Activated naive CD4-positive, alpha-beta T cell treated with anti-CD3 and anti-CD28 coated beads for 36 hours (primary cell): Measurements from ENCODE around the gene DKK2. TPM values are rescaled to one million over a fixed set of nuclear protein-coding genes. Genes with fewer than 3 reads are reported as not detected.

Source experiments
- CTCF ChIA-PET: fragments of 350-600 bp; sonication (Branson Sonifier 250); formaldehyde crosslinking; loops from one replicate; lab custom pipeline; 2021; ENCODE audit warnings: antibody characterized with exemption; lab: Charles Lee
- DNase-seq: peaks from one replicate; pipeline ENCODE4 v3.0.0-alpha.2; 2020
- H3K27ac Mint-ChIP-seq: one replicate; pipeline ENCODE4 v1.8.0; 2021; ENCODE audit warnings: mild to moderate bottlenecking, mixed read lengths
- H3K27me3 Mint-ChIP-seq: one replicate; pipeline ENCODE4 v1.8.0; 2021; ENCODE audit warnings: low read depth, mixed read lengths
- H3K36me3 Mint-ChIP-seq: one replicate; pipeline ENCODE4 v1.8.0; 2021; ENCODE audit warnings: low read depth, mixed read lengths
- H3K4me1 Mint-ChIP-seq: one replicate; pipeline ENCODE4 v1.8.0; 2021; ENCODE audit warnings: low read depth, mixed read lengths
- H3K4me3 Mint-ChIP-seq: one replicate; pipeline ENCODE4 v1.8.0; 2021; ENCODE audit warnings: mild to moderate bottlenecking, moderate library complexity, mixed read lengths
- H3K9me3 Mint-ChIP-seq: one replicate; pipeline ENCODE4 v1.8.0; 2021; ENCODE audit warnings: mixed read lengths
- intact Hi-C: fragments of 100-400 bp; cut with micrococcal nuclease; formaldehyde crosslinking; loops from one replicate; pipeline ENCODE4 v1.15.1; 2023
- total RNA-seq, 2 experiments: library from RNA; stranded (reverse); gene quantifications; one replicate each; pipeline ENCODE4 v1.2.3, GENCODE V29; 2021

The DKK2 gene
- not detected for total RNA-seq

GRCh38 chr4:107035819-107036583, at the start of gene DKK2:
DKK2 (minus strand) TSS chr4:107036313; CDS start chr4:107035591, 722 bp downstream.
- H3K36me3 Mint-ChIP-seq, result no peaks in the 10 kb centered on the region
- H3K4me1 Mint-ChIP-seq, result peaks cover 27% of the 10 kb centered on the region
- intact Hi-C loops, result loop anchor here (2.0 kb wide), 1 partner anchor 147 kb away; no protein-coding TSS in a partner anchor
- H3K4me3 Mint-ChIP-seq, result peak within 1 kb of the TSS; percentile 48
- no peaks in the 10 kb centered on the region for H3K9me3 Mint-ChIP-seq
- peak; percentile 6 for DNase-seq
- CTCF ChIA-PET, result interaction anchor here (1.5 kb wide), 1 partner anchor 147 kb away, joined by 3 read pairs; no protein-coding TSS in a partner anchor
- H3K27me3 Mint-ChIP-seq, result peaks cover 63% of the 10 kb centered on the region
- no peak within 1 kb of the TSS for H3K27ac Mint-ChIP-seq

GRCh38 chr4:107077192-107077591, 41.1 kb upstream of the DKK2 start:
- Mint-ChIP-seq H3K27me3 (peaks cover 2% of the 10 kb centered on the region), H3K9me3 (no peaks in the 10 kb centered on the region), H3K4me1 (no peaks in the 10 kb centered on the region), H3K27ac (no peak overlapping the region), H3K4me3 (no peak overlapping the region), H3K36me3 (no peaks in the 10 kb centered on the region)
- CTCF ChIA-PET, result no interaction called here
- DNase-seq, result no peak
- intact Hi-C loops, result no loop called here

- Mint-ChIP-seq H3K36me3 (no peaks in the 10 kb centered on the region), H3K27me3 (peaks cover 2% of the 10 kb centered on the region), H3K9me3 (no peaks in the 10 kb centered on the region), H3K27ac (no peak overlapping the region), H3K4me3 (no peak overlapping the region), H3K4me1 (no peaks in the 10 kb centered on the region)
- intact Hi-C loops, result no loop called here
- no peak for DNase-seq
- CTCF ChIA-PET, result no interaction called here
Observed at GRCh38 chr4:107072836-107073736, 37.0 kb upstream of the DKK2 start.

GRCh38 chr4:107071108-107071507, 35.0 kb upstream of the DKK2 start:
- Mint-ChIP-seq H3K9me3 (no peaks in the 10 kb centered on the region), H3K27ac (no peak overlapping the region), H3K27me3 (peaks cover 2% of the 10 kb centered on the region), H3K4me3 (no peak overlapping the region), H3K4me1 (no peaks in the 10 kb centered on the region), H3K36me3 (no peaks in the 10 kb centered on the region)
- intact Hi-C loops, result no loop called here
- no peak for DNase-seq
- CTCF ChIA-PET, result no interaction called here

GRCh38 chr4:107069049-107069448, 32.9 kb upstream of the DKK2 start:
- DNase-seq, result no peak
- Mint-ChIP-seq H3K9me3 (no peaks in the 10 kb centered on the region), H3K27me3 (peaks cover 2% of the 10 kb centered on the region), H3K36me3 (no peaks in the 10 kb centered on the region), H3K4me3 (no peak overlapping the region), H3K27ac (no peak overlapping the region), H3K4me1 (no peaks in the 10 kb centered on the region)
- intact Hi-C loops, result no loop called here
- CTCF ChIA-PET, result no interaction called here

- no peaks in the 10 kb centered on the region for H3K4me1 Mint-ChIP-seq
- CTCF ChIA-PET, result no interaction called here
- intact Hi-C loops, result no loop called here
- no peaks in the 10 kb centered on the region for H3K9me3 Mint-ChIP-seq
- no peak overlapping the region for H3K27ac Mint-ChIP-seq
- no peaks in the 10 kb centered on the region for H3K36me3 Mint-ChIP-seq
- H3K27me3 Mint-ChIP-seq, result peaks cover 2% of the 10 kb centered on the region
- H3K4me3 Mint-ChIP-seq, result no peak overlapping the region
- DNase-seq, result no peak
Observed at GRCh38 chr4:107068116-107068515, 32.0 kb upstream of the DKK2 start.

GRCh38 chr4:107066621-107067020, 30.5 kb upstream of the DKK2 start:
- Mint-ChIP-seq H3K27ac (no peak overlapping the region), H3K27me3 (no peaks in the 10 kb centered on the region), H3K36me3 (no peaks in the 10 kb centered on the region), H3K4me3 (no peak overlapping the region), H3K4me1 (no peaks in the 10 kb centered on the region), H3K9me3 (no peaks in the 10 kb centered on the region)
- DNase-seq, result no peak
- CTCF ChIA-PET, result no interaction called here
- intact Hi-C loops, result no loop called here

GRCh38 chr4:107065201-107065600, 29.1 kb upstream of the DKK2 start:
- Mint-ChIP-seq H3K4me1 (no peaks in the 10 kb centered on the region), H3K4me3 (no peak overlapping the region), H3K27ac (no peak overlapping the region), H3K9me3 (no peaks in the 10 kb centered on the region), H3K27me3 (no peaks in the 10 kb centered on the region), H3K36me3 (no peaks in the 10 kb centered on the region)
- intact Hi-C loops, result no loop called here
- CTCF ChIA-PET, result no interaction called here
- DNase-seq, result no peak

- intact Hi-C loops, result no loop called here
- CTCF ChIA-PET, result no interaction called here
- no peak overlapping the region for H3K27ac Mint-ChIP-seq
- no peak overlapping the region for H3K4me3 Mint-ChIP-seq
- H3K4me1 Mint-ChIP-seq, result no peaks in the 10 kb centered on the region
- H3K27me3 Mint-ChIP-seq, result no peaks in the 10 kb centered on the region
- no peak for DNase-seq
- no peaks in the 10 kb centered on the region for H3K9me3 Mint-ChIP-seq
- no peaks in the 10 kb centered on the region for H3K36me3 Mint-ChIP-seq
Observed at GRCh38 chr4:107060388-107060787, 24.3 kb upstream of the DKK2 start.

- Mint-ChIP-seq H3K4me1 (no peaks in the 10 kb centered on the region), H3K27me3 (no peaks in the 10 kb centered on the region), H3K27ac (no peak overlapping the region), H3K36me3 (no peaks in the 10 kb centered on the region), H3K9me3 (no peaks in the 10 kb centered on the region), H3K4me3 (no peak overlapping the region)
- DNase-seq, result no peak
- CTCF ChIA-PET, result no interaction called here
- intact Hi-C loops, result no loop called here
Observed at GRCh38 chr4:107058828-107059227, 22.7 kb upstream of the DKK2 start.

- Mint-ChIP-seq H3K36me3 (no peaks in the 10 kb centered on the region), H3K9me3 (peaks cover 3% of the 10 kb centered on the region), H3K27ac (no peak overlapping the region), H3K4me1 (no peaks in the 10 kb centered on the region), H3K27me3 (peaks cover 2% of the 10 kb centered on the region), H3K4me3 (no peak overlapping the region)
- DNase-seq, result no peak
- intact Hi-C loops, result loop anchor here (2.0 kb wide), 1 partner anchor 132 kb away; no protein-coding TSS in a partner anchor
- CTCF ChIA-PET, result no interaction called here
Observed at GRCh38 chr4:107050525-107051135, 14.5 kb upstream of the DKK2 start.

- no peaks in the 10 kb centered on the region for H3K4me1 Mint-ChIP-seq
- H3K27ac Mint-ChIP-seq, result no peak overlapping the region
- H3K4me3 Mint-ChIP-seq, result no peak overlapping the region
- intact Hi-C loops, result loop anchor here (5.0 kb wide), 1 partner anchor 874 kb away; no protein-coding TSS in a partner anchor
- H3K27me3 Mint-ChIP-seq, result peaks cover 4% of the 10 kb centered on the region
- CTCF ChIA-PET, result no interaction called here
- no peak for DNase-seq
- peaks cover 6% of the 10 kb centered on the region for H3K9me3 Mint-ChIP-seq
- H3K36me3 Mint-ChIP-seq, result no peaks in the 10 kb centered on the region
Observed at GRCh38 chr4:107046261-107046660, 10.1 kb upstream of the DKK2 start.
